Measurements from ENCODE around the gene ETAA1.

The ETAA1 gene

DNA sequence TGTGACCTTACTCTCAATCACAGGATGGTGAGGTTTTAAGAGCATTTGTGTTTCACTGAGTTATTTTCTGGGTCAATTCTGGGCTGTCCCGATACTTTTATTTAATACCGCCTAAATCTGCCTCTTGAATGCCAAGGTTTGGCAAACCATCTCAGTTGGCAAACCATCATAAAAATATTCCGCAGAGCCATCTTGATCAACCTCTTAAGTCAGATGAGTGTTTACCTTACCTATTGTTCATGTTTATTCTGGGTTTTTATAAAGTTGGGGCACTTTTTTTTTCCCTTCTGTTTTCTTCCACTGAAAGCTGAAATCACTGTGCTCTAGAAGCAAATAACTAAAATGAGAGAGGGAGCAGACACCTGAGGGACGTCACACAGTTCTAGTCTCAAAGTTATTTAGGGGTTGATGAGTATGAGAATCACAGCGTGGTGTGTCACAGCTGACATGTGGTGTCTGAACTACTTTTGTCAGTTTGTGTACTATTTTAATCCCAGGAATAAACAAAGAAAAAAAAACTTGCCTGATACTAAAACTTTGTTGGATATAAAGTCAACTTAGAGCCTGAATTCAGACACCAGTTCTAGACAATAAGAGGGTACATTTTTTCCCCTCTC is 48.6 kb downstream of the ETAA1 start:
- no peak for DNase-seq

DNA sequence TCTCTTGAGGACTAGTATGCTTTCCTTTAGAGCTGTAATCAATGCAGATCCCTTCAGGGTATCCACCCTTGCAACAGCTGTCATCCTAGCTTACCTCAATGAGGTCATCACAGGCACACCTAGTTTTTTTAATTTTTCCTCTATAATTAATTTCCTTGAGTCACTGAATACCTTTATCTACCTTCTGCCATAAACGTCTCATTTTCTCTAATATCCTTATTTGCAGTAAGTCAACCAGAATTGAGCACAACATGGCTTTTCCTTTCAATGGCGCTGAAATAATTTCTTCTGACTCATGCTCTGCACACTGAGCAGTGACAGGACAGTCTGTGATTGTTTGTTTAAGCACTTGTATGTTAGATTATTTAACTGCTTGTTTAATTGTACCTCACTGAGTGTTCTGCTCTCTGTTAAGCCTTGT is 49.4 kb downstream of the ETAA1 start:
- DNase-seq, result no peak

DNA sequence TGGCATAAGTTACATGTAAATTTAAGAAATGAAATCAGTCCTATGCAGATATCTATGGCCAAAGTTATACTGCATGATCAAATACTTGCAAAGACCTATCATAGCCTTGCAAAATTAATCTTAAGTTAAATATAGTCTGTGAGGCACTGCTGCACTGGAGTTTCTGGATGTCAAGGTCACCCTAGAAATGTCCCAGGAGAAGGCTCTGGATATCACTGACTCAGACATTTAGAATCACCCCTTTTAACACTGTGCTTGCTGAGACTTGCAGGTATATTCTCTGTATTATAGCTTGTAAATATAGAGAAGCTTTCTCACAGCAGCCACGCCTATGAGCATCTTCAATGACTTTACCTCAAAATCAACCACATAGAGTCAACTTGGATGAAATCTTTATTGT is 51.5 kb downstream of the ETAA1 start:
- no peak for DNase-seq

DNA sequence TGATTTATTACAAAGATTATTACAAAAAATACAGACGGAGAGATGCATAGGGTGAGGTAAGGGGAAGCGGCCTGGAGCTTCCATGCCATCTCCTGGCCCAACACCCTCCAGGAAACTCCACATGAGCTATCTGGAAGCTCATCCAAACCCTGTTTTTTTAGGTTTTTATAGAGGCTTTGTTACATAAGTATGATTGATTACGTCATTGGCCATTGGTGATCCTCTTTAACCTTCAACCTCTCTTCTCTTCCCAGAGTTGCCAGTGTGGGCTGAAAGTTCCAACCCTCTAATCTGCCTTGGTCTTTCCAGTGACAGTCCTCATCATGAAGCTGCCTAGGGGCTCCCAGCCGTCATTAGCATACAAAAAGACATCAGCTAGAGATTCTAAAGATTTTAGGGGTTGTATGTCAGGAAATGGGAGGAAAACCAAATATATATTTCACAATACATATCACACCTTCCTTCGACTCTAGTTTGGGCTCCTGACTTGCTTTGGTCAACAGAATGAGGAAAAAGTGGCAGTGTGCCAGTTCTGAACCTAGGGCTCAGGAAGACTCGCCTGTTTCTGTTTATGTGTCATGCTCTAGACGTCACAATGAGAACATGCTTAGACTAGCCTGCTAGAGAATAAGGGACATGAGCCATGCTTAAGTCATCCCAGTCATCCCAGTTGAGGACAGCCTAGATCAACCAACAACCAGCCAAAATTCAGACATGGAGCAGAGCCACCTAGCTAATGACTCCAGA is 54.1 kb downstream of the ETAA1 start:
- no peak for DNase-seq

DNA sequence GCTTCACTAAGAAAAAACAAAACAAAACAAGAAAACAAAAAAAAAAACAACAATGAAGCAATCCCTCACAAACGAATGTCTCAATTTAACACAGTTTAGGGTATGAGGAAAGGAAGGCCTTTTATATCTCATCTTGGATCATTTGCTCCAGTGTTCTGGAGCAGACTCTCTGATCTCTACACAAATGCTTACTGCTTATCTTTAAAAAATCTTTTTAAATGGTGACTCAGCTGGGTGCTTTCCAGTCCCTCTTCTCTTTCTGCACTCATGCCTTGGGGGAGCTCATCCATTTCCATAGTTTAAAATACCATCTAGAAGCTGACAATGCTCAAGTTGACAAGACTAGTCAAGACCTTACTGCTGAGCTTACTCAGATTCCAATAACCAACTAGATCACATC is 56.2 kb downstream of the ETAA1 start:
- DNase-seq, result no peak

DNA sequence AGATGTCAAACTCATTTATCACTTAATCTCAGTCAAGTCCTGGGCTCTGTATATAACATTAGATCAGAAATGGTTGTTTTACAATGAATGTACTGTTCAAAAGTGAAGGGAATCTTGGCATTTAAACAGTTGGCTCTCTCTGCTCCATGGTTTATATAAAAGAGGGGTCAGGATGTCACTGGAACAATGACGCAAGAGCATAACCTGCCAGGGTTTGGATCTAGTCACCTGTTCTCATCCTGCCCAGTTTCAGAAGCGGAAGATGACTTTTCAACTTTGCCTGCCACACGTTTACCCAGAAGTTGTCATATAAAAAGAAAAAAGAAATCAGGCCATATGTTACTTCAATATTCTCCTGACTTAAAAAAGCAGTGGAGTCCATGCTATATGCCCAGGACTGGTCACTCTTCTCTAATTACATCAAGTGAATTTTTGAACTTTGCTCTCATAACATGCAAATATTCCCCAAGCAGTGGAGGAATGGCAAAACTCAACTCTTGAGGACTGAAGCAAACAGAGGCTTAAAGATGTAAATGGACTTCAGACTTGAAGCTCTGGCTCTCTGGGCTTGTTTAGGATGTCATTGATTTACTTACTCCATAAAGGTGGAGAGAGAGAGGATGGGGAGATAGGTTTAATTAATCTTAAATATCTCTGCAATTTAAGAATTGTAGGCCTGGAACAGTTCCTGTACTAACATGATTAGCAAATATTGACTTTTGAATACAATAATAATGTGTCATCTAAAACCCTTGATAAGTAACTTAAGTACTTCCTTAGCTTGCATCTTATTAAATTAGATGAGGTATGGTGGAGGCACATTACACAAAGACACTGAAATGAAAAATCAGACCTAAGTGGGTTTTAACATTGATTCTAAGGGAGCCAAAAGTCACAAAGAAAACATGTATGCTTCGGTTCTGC is 58.3 kb downstream of the ETAA1 start:
- DNase-seq, result no peak

DNA sequence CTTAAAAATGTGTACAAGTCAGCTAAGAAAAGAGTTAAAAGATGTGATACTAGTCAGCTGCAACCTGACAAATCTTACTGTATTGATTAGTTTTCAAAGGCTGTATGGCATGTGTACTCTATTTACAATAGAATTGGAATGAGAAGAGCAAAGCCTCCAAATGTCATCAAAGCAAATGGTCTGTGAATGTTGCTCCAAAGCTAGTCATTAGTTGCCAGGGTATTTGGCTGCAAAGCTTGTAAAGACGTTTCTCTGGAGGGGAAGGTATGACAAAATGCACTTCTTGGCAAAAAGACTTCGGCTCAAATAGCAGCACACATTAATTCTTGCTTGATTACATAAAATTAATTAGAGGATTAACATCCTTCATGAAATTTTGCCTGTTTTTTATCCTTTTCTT is 59.3 kb downstream of the ETAA1 start:
- no peak for DNase-seq

DNA sequence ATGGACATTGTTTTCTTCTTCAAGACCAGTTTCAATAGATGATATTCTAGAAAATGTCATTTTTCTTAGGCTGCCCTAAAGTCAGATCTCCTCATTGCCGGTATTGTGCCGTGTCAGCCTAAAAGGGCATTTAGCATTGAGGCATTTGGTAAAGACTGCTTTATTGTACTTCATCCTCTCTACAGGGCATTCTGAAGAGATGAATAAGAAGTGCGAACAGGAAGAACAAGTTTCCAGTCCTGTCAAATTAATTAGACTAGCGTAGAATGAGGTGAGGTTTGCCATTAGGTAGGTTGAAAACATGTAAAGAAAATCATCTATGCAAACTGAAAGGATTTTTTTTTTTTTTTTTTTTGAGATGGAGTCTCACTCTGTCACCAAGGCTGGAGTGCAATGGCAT is 60.6 kb downstream of the ETAA1 start:
- DNase-seq, result no peak

DNA sequence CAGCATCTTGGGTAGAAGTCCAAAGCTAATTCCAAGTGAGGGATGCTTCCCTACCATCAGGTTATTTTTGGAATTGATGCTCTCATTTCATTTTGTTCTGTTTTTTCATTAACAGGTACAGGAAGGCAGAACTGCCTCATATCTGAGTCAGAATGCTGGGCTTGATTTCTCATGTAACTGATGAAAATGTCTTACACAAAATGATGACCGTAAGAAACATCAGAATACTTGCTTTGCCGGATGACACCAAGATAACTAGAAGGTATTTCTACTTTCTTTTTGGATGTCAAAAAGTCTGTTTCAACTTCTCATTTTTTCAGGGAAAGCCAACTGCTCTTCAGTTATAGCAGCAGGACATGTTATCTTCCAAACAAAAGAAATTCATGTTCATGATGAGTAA is 62.6 kb downstream of the ETAA1 start:
- DNase-seq, result no peak

Measured in stimulated activated CD4-positive, alpha-beta T cell treated with anti-CD3 and anti-CD28 coated beads, Interleukin-15, amount 100 ng/mL, for 24 hours (primary cell).